T47D (cell line): ENCODE results near the gene IL19.
"Not testable (repeated sequence)": the region's sequence is repeated elsewhere in the genome, so short reads cannot be mapped to it uniquely, and the experiment has no call there.

Experiments
- DNase-seq, 2 experiments: peaks; one replicate each; pipeline versions ENCODE4 v3.0.0 to v3.0.0-alpha.2; 2011 to 2012; ENCODE audit warnings: low read depth in 1 of 2, low spot score in 1 of 2
- JUND ChIP-seq: IDR thresholded peaks from 2 replicates; pipeline ENCODE4 v1.6.1; 2012; ENCODE audit warnings: low read depth
- in situ Hi-C: cut with HindIII; loops from 2 replicates; pipeline ENCODE4 v1.10.0; 2016; ENCODE audit warnings: low sequenced_read_pairs, low pct_unique_long_range_greater_than_20kb

IL19 gene

DNA sequence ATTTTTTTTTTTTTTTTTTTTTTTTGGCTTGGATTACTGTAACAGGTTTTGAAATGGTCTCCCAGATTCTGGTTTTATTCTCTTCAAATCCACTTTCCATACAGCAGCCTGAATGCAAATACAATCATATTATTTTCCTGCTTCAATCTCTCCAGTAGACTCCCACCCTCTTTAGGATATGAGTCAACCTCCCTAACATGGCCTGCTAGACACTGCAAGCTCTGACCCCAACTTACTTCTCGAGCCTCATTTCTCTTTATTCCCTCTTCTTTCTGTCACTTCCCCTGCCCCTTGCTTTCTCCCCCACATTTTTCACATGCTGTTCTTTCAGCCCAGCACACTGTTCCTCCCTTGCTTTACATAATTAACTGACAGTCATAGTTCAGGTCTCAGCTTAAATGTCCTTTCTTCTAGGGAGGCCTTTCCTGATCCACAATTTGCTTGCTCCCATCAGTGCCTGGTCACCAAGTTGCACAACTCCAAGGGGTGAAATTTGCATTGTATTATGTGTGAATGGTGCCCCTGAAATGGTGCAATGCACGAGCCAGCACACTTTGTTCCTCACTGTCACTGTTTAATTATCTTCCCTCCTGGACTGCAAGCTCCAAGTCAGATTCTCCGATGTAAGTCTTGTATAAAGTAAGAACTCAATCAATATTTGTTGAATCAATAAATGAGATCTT, 22.1 kb upstream of the IL19 start:
- in situ Hi-C loops, result no loop called here
- no peak for DNase-seq
- TF ChIP-seq JUND, result no peak

DNA sequence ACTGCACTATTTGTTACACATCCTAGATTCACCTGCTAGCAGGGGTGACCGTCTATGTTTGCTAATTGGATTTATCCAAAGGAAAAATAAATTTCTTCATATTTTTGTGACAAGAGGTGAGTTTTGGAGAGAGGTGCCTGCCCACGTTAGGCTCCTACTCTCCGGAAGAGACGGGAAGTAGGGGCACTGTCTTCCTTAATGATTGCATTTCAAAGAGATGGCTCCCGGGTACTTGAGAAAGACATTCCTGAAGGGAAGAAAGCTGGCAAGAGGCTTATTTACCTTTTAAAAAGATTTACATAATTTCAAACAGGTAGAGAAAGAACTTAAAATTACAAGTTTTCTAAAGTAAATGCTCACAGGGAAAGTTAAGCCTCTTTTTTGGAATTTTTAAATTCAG, 18.7 kb upstream of the IL19 start:
- TF ChIP-seq JUND, result no peak
- DNase-seq, result no peak
- in situ Hi-C loops, result no loop called here

- no peak for TF ChIP-seq JUND
- DNase-seq, result no peak
- in situ Hi-C loops, result no loop called here
These were observed 18.1 kb upstream of the IL19 start for GRCh38 chr1:206752481-206752880.

DNA sequence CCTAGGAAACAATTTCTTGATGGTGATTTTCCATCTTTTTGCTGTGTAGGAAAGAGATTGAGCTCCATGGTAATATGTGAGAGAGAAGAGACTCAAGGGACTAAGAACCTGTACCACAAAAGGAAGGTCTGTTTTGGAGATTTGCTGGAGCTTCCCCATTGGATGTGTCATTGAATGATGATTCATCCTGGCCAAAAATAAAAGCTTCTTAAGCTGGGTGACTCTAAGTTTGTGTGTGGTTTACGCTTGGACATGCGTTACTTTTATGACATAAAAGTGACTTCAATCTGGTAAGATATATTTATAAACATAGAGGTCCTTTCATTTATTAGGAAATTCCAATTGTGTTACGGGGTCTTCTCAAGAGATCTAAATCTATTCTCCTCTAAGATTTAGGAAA, 17.4 kb upstream of the IL19 start:
- in situ Hi-C loops, result no loop called here
- TF ChIP-seq JUND, result no peak
- DNase-seq, result no peak

GRCh38 chr1:206754011-206754410, 16.6 kb upstream of the IL19 start:
- in situ Hi-C loops, result no loop called here
- DNase-seq, result no peak
- no peak for TF ChIP-seq JUND

DNA sequence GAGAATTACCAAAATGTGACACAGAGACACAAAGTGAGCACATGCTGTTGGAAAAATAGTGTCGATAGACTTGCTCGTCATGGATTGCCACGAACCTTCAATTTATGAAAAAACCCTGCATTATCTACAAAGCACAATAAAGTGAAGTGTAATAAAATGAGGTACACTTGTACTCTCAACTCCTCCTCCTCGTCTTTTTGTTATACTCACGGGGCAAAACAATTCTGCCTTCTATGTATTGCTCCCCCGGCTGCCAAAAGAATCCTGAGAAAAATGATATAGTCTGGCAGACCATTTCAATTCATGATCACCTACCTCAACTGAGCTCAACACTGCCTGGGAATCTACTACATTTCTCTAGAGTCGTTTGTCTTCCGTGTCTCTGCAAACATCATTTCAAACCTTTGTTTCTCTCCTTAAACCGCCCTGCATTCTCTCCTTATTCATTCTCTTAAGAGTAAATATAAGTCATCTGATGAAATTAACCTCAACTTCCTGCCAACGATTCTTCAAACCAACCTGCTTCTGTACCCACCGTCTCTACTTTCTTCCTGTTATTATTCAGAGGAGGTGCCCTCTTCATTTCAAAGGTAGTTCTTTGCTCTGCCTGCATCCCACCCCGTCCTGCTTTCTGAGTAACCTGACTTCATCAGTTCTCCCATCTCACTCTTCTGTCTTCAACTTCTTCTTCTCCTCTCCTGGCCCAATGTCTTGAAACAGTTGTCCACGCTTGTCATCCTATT, 12.9 kb upstream of the IL19 start:
- in situ Hi-C loops, result no loop called here
- DNase-seq, result no peak
- no peak for TF ChIP-seq JUND

GRCh38 chr1:206760590-206760989, 10.0 kb upstream of the IL19 start:
- TF ChIP-seq JUND, result no peak
- in situ Hi-C loops, result no loop called here
- no peak for DNase-seq

- in situ Hi-C loops, result no loop called here
- DNase-seq, result peak; percentile 20 to 62
- no peak for TF ChIP-seq JUND
These were observed 9.3 kb upstream of the IL19 start for GRCh38 chr1:206761159-206761768.

GRCh38 chr1:206762741-206763364, 7.7 kb upstream of the IL19 start:
- in situ Hi-C loops, result not testable (repeated sequence)

DNA sequence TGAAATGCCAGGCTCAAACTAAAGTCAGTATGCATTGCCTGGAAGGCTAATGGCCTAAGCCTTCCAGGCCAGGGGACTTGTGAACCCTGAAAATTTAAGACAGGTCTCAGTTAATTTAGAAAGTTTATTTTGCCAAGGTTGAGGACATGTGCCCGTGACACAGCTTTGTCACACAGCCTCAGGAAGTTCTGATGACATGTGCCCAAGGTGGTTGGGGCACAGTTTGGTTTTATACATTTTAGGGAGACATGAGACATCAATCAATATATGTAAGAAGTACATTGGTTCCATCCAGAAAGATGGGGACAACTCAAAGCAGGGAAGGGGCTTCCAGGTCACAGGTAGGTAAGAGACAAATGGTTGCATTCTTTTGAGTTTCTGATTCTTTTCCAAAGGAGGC, 4.8 kb upstream of the IL19 start:
- DNase-seq, in situ Hi-C loops: not testable (repeated sequence)

More at GRCh38 chr1:206762741-206763364, 7.7 kb upstream of the IL19 start:
- DNase-seq, result not testable (repeated sequence)

- no peak for TF ChIP-seq JUND
- DNase-seq, result no peak
- in situ Hi-C loops, result no loop called here
These were observed 4.2 kb upstream of the IL19 start for GRCh38 chr1:206766251-206766856.

GRCh38 chr1:206768472-206769303, 1.9 kb upstream of the IL19 start:
- in situ Hi-C loops, result no loop called here
- DNase-seq, result no peak
- no peak for TF ChIP-seq JUND
